Activated CD8-positive, alpha-beta memory T cell treated with anti-CD3 and anti-CD28 coated beads, Interleukin-2, amount 50 U/mL, for 48 hours (primary cell): ENCODE data around the gene FGF2.
"Not testable (repeated sequence)": the region's sequence is repeated elsewhere in the genome, so short reads cannot be mapped to it uniquely, and the experiment has no call there.

ENCODE experiments used
- DNase-seq: peaks from one replicate; pipeline ENCODE4 v3.0.0-alpha.2; 2020

The FGF2 gene

GRCh38 chr4:122826553-122827257 lies at the start of gene FGF2:
Gene FGF2, plus strand, starts transcription at chr4:122826831. Its CDS starts 344 bp downstream, at chr4:122827175.
- peak; percentile 61 for DNase-seq

- DNase-seq = no peak
These were observed 49.7 kb upstream of the FGF2 start for GRCh38 chr4:122776916-122777315.

GRCh38 chr4:122777846-122778673 lies 48.6 kb upstream of the FGF2 start:
- no peak for DNase-seq

- DNase-seq = no peak
These were observed 45.1 kb upstream of the FGF2 start for GRCh38 chr4:122781486-122781885.

- DNase-seq = no peak
These were observed 43.1 kb upstream of the FGF2 start for GRCh38 chr4:122783301-122784215.

GRCh38 chr4:122784261-122784660 lies 42.4 kb upstream of the FGF2 start:
- DNase-seq = no peak

GRCh38 chr4:122785099-122785498 lies 41.5 kb upstream of the FGF2 start:
- DNase-seq = no peak

GRCh38 chr4:122786296-122786695 lies 40.3 kb upstream of the FGF2 start:
- not testable (repeated sequence) for DNase-seq

- not testable (repeated sequence) for DNase-seq
These were observed 39.7 kb upstream of the FGF2 start for GRCh38 chr4:122786920-122787319.

- DNase-seq = no peak
These were observed 38.7 kb upstream of the FGF2 start for GRCh38 chr4:122787940-122788339.

- DNase-seq = no peak
These were observed 37.7 kb upstream of the FGF2 start for GRCh38 chr4:122788935-122789334.

GRCh38 chr4:122793811-122794210 lies 32.8 kb upstream of the FGF2 start:
- no peak for DNase-seq

GRCh38 chr4:122796801-122797404 lies 29.7 kb upstream of the FGF2 start:
- DNase-seq = no peak

GRCh38 chr4:122797405-122798094 lies 29.1 kb upstream of the FGF2 start:
- no peak for DNase-seq

GRCh38 chr4:122798101-122798500 lies 28.5 kb upstream of the FGF2 start:
- no peak for DNase-seq

GRCh38 chr4:122798917-122799316 lies 27.7 kb upstream of the FGF2 start:
- no peak for DNase-seq

GRCh38 chr4:122803788-122804208 lies 22.8 kb upstream of the FGF2 start:
- DNase-seq = no peak

GRCh38 chr4:122806981-122807679 lies 19.5 kb upstream of the FGF2 start:
- DNase-seq = no peak

- DNase-seq = no peak
These were observed 16.0 kb upstream of the FGF2 start for GRCh38 chr4:122810669-122811068.

GRCh38 chr4:122811781-122812180 lies 14.8 kb upstream of the FGF2 start:
- DNase-seq = not testable (repeated sequence)

GRCh38 chr4:122812823-122813222 lies 13.8 kb upstream of the FGF2 start:
- DNase-seq = not testable (repeated sequence)
